ENCODE measurements around the gene ADAMTS19.
"Not testable (repeated sequence)": the region's sequence is repeated elsewhere in the genome, so short reads cannot be mapped to it uniquely, and the experiment has no call there.

ADAMTS19 gene

GRCh38 chr5:129474544-129474943, 14.4 kb downstream of the ADAMTS19 start:
- DNase-seq, result no peak

- DNase-seq, result no peak
Observed at GRCh38 chr5:129476751-129477150, 16.7 kb downstream of the ADAMTS19 start.

GRCh38 chr5:129477532-129477931, 17.4 kb downstream of the ADAMTS19 start:
- no peak for DNase-seq

GRCh38 chr5:129481161-129481560, 21.1 kb downstream of the ADAMTS19 start:
- DNase-seq, result no peak

GRCh38 chr5:129496421-129496820, 36.3 kb downstream of the ADAMTS19 start:
- DNase-seq, result no peak

GRCh38 chr5:129496864-129497595, 36.9 kb downstream of the ADAMTS19 start:
- no peak for DNase-seq

GRCh38 chr5:129499208-129499852, 39.2 kb downstream of the ADAMTS19 start:
- DNase-seq, result no peak

GRCh38 chr5:129500101-129500500, 40.0 kb downstream of the ADAMTS19 start:
- DNase-seq, result no peak

GRCh38 chr5:129506086-129506485, 46.0 kb downstream of the ADAMTS19 start:
- DNase-seq, result no peak

- no peak for DNase-seq
Observed at GRCh38 chr5:129506950-129507349, 46.9 kb downstream of the ADAMTS19 start.

GRCh38 chr5:129507527-129507926, 47.4 kb downstream of the ADAMTS19 start:
- DNase-seq, result no peak

- no peak for DNase-seq
Observed at GRCh38 chr5:129508606-129509005, 48.5 kb downstream of the ADAMTS19 start.

- DNase-seq, result no peak
Observed at GRCh38 chr5:129509363-129509975, 49.4 kb downstream of the ADAMTS19 start.

- no peak for DNase-seq
Observed at GRCh38 chr5:129511291-129511690, 51.2 kb downstream of the ADAMTS19 start.

GRCh38 chr5:129541051-129541450, 81.0 kb downstream of the ADAMTS19 start:
- no peak for DNase-seq

GRCh38 chr5:129541648-129542251, 81.7 kb downstream of the ADAMTS19 start:
- DNase-seq, result no peak

- DNase-seq, result no peak
Observed at GRCh38 chr5:129547137-129547536, 87.0 kb downstream of the ADAMTS19 start.

GRCh38 chr5:129554134-129554904, 94.2 kb downstream of the ADAMTS19 start:
- no peak for DNase-seq

GRCh38 chr5:129563585-129563984, 103.5 kb downstream of the ADAMTS19 start:
- DNase-seq, result no peak

- DNase-seq, result no peak
Observed at GRCh38 chr5:129569295-129569694, 109.2 kb downstream of the ADAMTS19 start.

GRCh38 chr5:129572060-129572459, 112.0 kb downstream of the ADAMTS19 start:
- no peak for DNase-seq

- DNase-seq, result not testable (repeated sequence)
Observed at GRCh38 chr5:129584496-129584895, 124.4 kb downstream of the ADAMTS19 start.
